Pancreas (tissue), 10 donors: Measurements from ENCODE around the gene TBX6. TPM values are rescaled to one million over a fixed set of nuclear protein-coding genes. Genes with fewer than 3 reads are reported as not detected.
A peak's percentile ranks its signal among the peaks of the same experiment; 100 is the strongest.

Experiments
- ATAC-seq, 4 donors: fragments of 200-7000 bp; cut with Tn5 transposase; one replicate each; pipeline versions ENCODE4 v1.8.0 to v1.9.1; 2020; ENCODE audit warnings: mild to moderate bottlenecking in 4 of 4, moderate library complexity in 4 of 4
- DNase-seq, 6 donors: peaks; one replicate each; pipeline ENCODE4 v3.0.0-alpha.2; 2020
- FAIRE-seq: peaks from 2 replicates; lab custom pipeline; 2012; peaks lifted over from hg19 to GRCh38; lab: Jason Lieb, UNC
- H3K27ac ChIP-seq, 4 donors: fragments of 200-600 bp; sonication (generic); 1 replicate in 3 of 4; 2 replicates in 1 of 4; pipeline versions ENCODE4 v1.5.0 to v1.8.0; 2020
- H3K27me3 ChIP-seq, 4 donors: fragments of 200-600 bp; one replicate each; pipeline ENCODE4 v1.8.0; 2021
- H3K36me3 ChIP-seq, 3 donors: fragments of 200-600 bp; sonication (generic) in 1 of 3; one replicate each; pipeline versions ENCODE4 v1.5.0 to v1.8.0; 2020 to 2021
- H3K4me1 ChIP-seq, 3 donors: fragments of 200-600 bp; one replicate each; pipeline ENCODE4 v1.8.0; 2021
- H3K4me3 ChIP-seq, 4 donors: fragments of 200-600 bp; sonication (generic) in 2 of 4; one replicate each; pipeline versions ENCODE4 v1.5.0 to v1.8.0; 2020 to 2021
- H3K9me3 ChIP-seq, 4 donors: fragments of 200-600 bp; one replicate each; pipeline ENCODE4 v1.8.0; 2021
- WGBS, 2 donors: extraction: QIAGEN DNeasy Blood & Tissue Kit; methylation state at CpG; one replicate each; pipeline ENCODE4 v1.1.7; 2013; 5-methylcytosine and 5-hydroxymethylcytosine counted together
- intact Hi-C, 3 donors: fragments of 100-400 bp; cut with DNase I; formaldehyde crosslinking; loops; one replicate each; pipeline versions ENCODE4 v1.11.1 to v1.14.2; 2022
- polyA plus RNA-seq, 2 donors: library from polyadenylated mRNA; stranded (reverse); fragments of 200-250 nt; gene quantifications; one replicate each; pipeline ENCODE4 v1.2.3, GENCODE V29; 2013
- total RNA-seq, 6 donors: library from RNA; stranded (reverse); fragmentation: NEBNext Ultra II Directional in 4 of 6; extraction: Animal tissue kit (Norgen Biotek cat#: 25700) in 4 of 6; gene quantifications; one replicate each; pipeline versions ENCODE4 v1.2.1 to v1.2.4, GENCODE V29; 2021 to 2023
- TF ChIP-seq, protein P1 (sequence below), 4 donors: fragments of 200-600 bp; sonication (generic) in 3 of 4; IDR thresholded peaks; one replicate each; pipeline versions ENCODE4 v1.5.0 to v1.8.0; 2021; ENCODE audit warnings: antibody characterized with exemption in 4 of 4
- donor health status: healthy with polysubstance abuse.
- donor health status: DM: no; HTN: no; CAD: no; lungs with moderate emphysema.
- donor health status: DM: no; HTN: no; CAD: no.
- donor health status: control.
- donor health status: control.
- donor health status: Bipolar disorder and iron deficiency.
- donor health status: DM: yes; HTN: yes; CAD: no.
- donor health status: DM: no; HTN: no; CAD: no.
- donor health status: DM: no; HTN: no; CAD: no.
- donor health status: DM: yes; HTN: yes; CAD: no.

TBX6 gene
- total and polyA plus RNA-seq, 8 donors = 1.3 to 3.6 (median 2.1) TPM

DNA sequence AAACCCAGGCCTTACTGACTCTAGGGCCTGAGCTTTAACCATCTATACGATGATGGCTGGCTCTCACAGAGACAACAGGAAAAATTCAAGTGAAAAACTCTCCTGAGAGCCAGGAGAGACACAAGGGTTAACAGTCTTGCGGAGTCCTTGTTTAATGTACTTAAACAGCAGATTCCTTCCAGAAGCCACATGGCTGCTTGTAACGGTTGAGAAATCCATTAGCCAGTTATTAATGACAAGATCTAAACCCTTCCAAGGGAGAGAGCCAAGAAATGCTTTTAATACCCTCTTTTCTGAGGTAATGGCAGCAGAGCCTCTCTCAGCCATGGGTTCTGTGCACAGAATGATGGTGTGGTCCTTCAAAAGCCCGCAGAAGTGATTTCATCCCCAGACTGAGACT lies 31.4 kb downstream of the TBX6 start:
- Histone ChIP-seq H3K27me3 (no peaks in the 10 kb centered on the region), H3K9me3 (no peaks in the 10 kb centered on the region), H3K27ac (no peak overlapping the region), H3K36me3 (no peaks in the 10 kb centered on the region), H3K4me1 (peaks cover 9 to 12% (median 12%) of the 10 kb centered on the region in 3 donors), H3K4me3 (no peak overlapping the region)
- DNase-seq (no peak), FAIRE-seq (no peak), ATAC-seq (no peak)
- WGBS, 2 donors = 87 to 93% methylated on average over 4 of the region's 4 CpGs
- intact Hi-C loops = no loop called here
- TF ChIP-seq, protein P1, sequence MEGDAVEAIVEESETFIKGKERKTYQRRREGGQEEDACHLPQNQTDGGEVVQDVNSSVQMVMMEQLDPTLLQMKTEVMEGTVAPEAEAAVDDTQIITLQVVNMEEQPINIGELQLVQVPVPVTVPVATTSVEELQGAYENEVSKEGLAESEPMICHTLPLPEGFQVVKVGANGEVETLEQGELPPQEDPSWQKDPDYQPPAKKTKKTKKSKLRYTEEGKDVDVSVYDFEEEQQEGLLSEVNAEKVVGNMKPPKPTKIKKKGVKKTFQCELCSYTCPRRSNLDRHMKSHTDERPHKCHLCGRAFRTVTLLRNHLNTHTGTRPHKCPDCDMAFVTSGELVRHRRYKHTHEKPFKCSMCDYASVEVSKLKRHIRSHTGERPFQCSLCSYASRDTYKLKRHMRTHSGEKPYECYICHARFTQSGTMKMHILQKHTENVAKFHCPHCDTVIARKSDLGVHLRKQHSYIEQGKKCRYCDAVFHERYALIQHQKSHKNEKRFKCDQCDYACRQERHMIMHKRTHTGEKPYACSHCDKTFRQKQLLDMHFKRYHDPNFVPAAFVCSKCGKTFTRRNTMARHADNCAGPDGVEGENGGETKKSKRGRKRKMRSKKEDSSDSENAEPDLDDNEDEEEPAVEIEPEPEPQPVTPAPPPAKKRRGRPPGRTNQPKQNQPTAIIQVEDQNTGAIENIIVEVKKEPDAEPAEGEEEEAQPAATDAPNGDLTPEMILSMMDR (IDR thresholded peaks at IDR 0.05) = no peak

DNA sequence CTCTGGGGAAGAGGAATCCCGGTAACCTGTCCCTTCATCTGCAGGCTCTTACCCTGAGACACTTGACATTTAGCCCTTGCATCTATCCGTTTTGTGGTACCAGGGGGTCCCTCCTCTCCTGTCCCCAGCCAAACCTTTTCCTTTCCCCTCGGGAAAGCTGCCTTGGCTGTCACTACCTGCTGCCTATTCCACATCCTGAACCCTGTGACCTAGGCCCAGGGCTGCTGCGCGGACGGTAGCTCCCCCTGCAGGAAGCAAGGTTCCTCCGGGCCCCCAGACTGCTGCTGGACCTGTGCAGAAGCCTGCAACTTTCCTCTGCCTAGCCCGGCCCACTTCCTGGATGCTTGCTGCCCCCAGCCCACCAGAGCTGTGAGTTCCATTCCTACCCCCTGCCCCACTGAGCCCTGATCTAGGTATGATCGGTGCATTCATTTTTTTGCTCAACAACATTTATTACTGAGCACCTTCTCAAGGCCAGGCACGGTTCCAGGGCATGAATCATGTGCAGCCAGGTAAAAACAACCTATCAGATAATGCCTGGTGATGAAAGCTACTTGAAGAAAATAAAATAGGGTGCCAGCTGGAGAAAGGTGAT lies 36.7 kb downstream of the TBX6 start:
- Histone ChIP-seq H3K36me3 (no peaks in the 10 kb centered on the region), H3K9me3 (no peaks in the 10 kb centered on the region), H3K4me1 (peaks cover 11 to 15% (median 13%) of the 10 kb centered on the region in 3 donors), H3K27me3 (no peaks in the 10 kb centered on the region), H3K4me3 (no peak overlapping the region), H3K27ac (peak overlapping the region; percentile 60 to 83 (median 70))
- 19 to 34% methylated on average over 10 of the region's 10 CpGs for WGBS, 2 donors
- ATAC-seq (peak; percentile 74 to 81 (median 78)), DNase-seq (peak; percentile 77 to 92 (median 88)), FAIRE-seq (no peak)
- TF ChIP-seq, protein P1 (IDR thresholded peaks at IDR 0.05) = peak in 1 of 4 donors; percentile 14
- intact Hi-C loops = no loop called here

DNA sequence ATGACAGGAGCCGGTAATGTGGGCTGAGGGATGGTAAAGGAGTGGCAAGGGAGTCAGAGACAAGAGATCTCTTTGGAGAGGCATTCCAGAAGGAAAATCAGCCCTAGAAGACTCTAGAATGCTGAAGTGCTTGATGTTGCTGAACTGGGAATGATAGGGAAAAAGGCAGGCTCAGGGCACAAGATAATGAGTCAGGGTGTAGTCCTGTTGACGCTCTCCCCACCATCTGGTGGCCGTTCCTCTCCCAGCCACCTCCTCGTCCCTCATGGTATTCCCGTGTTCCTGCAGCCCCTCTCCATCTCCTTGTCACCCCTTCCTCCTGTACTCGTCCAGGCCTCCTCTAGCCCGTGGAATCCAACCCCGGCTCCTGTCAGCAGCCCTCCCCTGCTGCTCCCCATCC lies 37.3 kb downstream of the TBX6 start:
- intact Hi-C loops = no loop called here
- peak overlapping the region in 2 of 4 donors; percentile 79 to 83 for H3K27ac ChIP-seq
- H3K4me1 ChIP-seq = peaks cover 11 to 15% (median 13%) of the 10 kb centered on the region in 3 donors
- FAIRE-seq = no peak
- H3K27me3 ChIP-seq = no peaks in the 10 kb centered on the region
- WGBS, 2 donors = 78 to 88% methylated on average over 8 of the region's 8 CpGs
- H3K4me3 ChIP-seq = no peak overlapping the region
- no peaks in the 10 kb centered on the region for H3K36me3 ChIP-seq
- peak in 1 of 6 donors; percentile 63 for DNase-seq
- TF ChIP-seq, protein P1 (IDR thresholded peaks at IDR 0.05) = no peak
- ATAC-seq = no peak
- no peaks in the 10 kb centered on the region for H3K9me3 ChIP-seq

DNA sequence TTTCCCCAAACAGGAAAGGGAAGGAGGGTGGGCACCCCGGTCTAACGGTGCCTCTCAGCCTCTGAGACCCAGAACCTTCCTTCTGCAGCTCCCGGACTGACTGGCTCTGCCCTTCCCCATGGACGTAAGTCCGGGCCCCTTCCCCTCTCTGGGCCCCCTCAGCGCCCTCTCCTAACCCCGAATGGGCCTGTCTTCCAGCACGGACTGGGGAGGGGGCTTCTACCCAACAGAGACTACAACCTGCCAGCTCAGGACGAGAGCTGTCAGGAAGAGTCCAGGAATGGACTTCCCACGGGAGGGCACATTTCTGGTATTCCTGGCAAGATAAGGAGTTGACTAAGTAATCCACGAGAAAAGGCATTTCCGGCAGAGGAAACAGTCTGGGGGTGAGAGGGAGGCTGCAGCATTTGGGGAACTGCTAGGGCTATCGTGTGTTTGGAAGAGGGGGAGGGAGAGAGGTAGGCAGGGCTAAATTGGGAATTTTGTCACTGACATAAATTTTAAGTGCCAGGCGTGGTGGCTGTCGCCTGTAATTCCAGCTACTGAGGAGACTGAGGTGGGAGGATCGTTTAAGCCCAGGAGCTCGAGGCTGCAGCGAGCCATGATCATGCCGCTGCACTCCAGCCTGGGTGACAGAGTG lies 38.2 kb downstream of the TBX6 start:
- no peak for DNase-seq

More for the DNA sequence above, 38.2 kb downstream of the TBX6 start:
- TF ChIP-seq, protein P1 (IDR thresholded peaks at IDR 0.05) = no peak
- ATAC-seq (peak in 2 of 4 donors; percentile 7 to 12), FAIRE-seq (no peak)
- peaks cover 11 to 15% (median 13%) of the 10 kb centered on the region in 3 donors for H3K4me1 ChIP-seq
- 7 to 10% methylated on average over 18 to 19 of the region's 19 CpGs for WGBS, 2 donors
- H3K4me3 ChIP-seq = peak overlapping the region; percentile 25 to 75 (median 61)
- H3K27me3 ChIP-seq = no peaks in the 10 kb centered on the region
- no peaks in the 10 kb centered on the region for H3K9me3 ChIP-seq
- intact Hi-C loops = no loop called here
- no peaks in the 10 kb centered on the region for H3K36me3 ChIP-seq
- peak overlapping the region in 2 of 4 donors; percentile 19 to 44 for H3K27ac ChIP-seq
